ENCODE data around the gene GRK5. TPM values are rescaled to one million over a fixed set of nuclear protein-coding genes. Genes with fewer than 3 reads are reported as not detected.

GRK5 gene
- total and polyA plus RNA-seq, 5 donors from 2014 or later = 5.1 to 46.4 (median 14.5) TPM

- ATAC-seq (ENCODE audit: low read depth in 2 of 2) (no peak), DNase-seq (no peak)
- Histone ChIP-seq H3K27me3 (ENCODE audit: control insufficient read depth, insufficient read depth, low read length) (no peaks in the 10 kb centered on the region), H3K9me3 (ENCODE audit: control insufficient read depth in 2 of 2, low read length in 2 of 2) (no peaks in the 10 kb centered on the region), H3K4me1 (ENCODE audit: control insufficient read depth, insufficient read depth, low read length, poor library complexity, severe bottlenecking) (peaks cover 50% of the 10 kb centered on the region), H3K36me3 (ENCODE audit: control insufficient read depth, insufficient read depth, low read length) (peaks cover 8% of the 10 kb centered on the region), H3K27ac (ENCODE audit: insufficient read depth, low read length, poor library complexity, severe bottlenecking) (no peak overlapping the region), H3K4me3 (ENCODE audit: low read depth, low read length) (no peak overlapping the region)
- H3K4me1 Mint-ChIP-seq = peaks cover 22 to 68% (median 50%) of the 10 kb centered on the region in 4 donors
- H3K36me3 Mint-ChIP-seq = peaks cover 26% of the 10 kb centered on the region
- H3K27ac Mint-ChIP-seq = peak overlapping the region in 2 of 3 donors; percentile 53 to 90
- H3K9me3 Mint-ChIP-seq = peaks cover 0 to 8% (median 2%) of the 10 kb centered on the region in 7 donors
- H3K4me3 Mint-ChIP-seq = no peak overlapping the region
- H3K27me3 Mint-ChIP-seq = no peaks in the 10 kb centered on the region
Measured at GRCh38 chr10:119296703-119297102, 89.3 kb downstream of the GRK5 start.

- ATAC-seq (ENCODE audit: low read depth in 2 of 2) (no peak), DNase-seq (no peak)
- H3K4me1 Mint-ChIP-seq = peaks cover 20 to 68% (median 50%) of the 10 kb centered on the region in 4 donors
- H3K9me3 ChIP-seq (ENCODE audit: control insufficient read depth in 2 of 2, low read length in 2 of 2) = no peaks in the 10 kb centered on the region
- no peak overlapping the region for H3K27ac ChIP-seq (ENCODE audit: insufficient read depth, low read length, poor library complexity, severe bottlenecking)
- H3K27me3 ChIP-seq (ENCODE audit: control insufficient read depth, insufficient read depth, low read length) = no peaks in the 10 kb centered on the region
- H3K9me3 Mint-ChIP-seq = peaks cover 0 to 8% (median 2%) of the 10 kb centered on the region in 7 donors
- H3K4me3 Mint-ChIP-seq = peak overlapping the region in 1 of 4 donors; percentile 48
- H3K27me3 Mint-ChIP-seq = no peaks in the 10 kb centered on the region
- no peak overlapping the region for H3K4me3 ChIP-seq (ENCODE audit: low read depth, low read length)
- peaks cover 26% of the 10 kb centered on the region for H3K36me3 Mint-ChIP-seq
- peaks cover 8% of the 10 kb centered on the region for H3K36me3 ChIP-seq (ENCODE audit: control insufficient read depth, insufficient read depth, low read length)
- H3K27ac Mint-ChIP-seq = peak overlapping the region; percentile 44 to 90 (median 74)
- peaks cover 50% of the 10 kb centered on the region for H3K4me1 ChIP-seq (ENCODE audit: control insufficient read depth, insufficient read depth, low read length, poor library complexity, severe bottlenecking)
Measured at GRCh38 chr10:119297207-119297968, 90.0 kb downstream of the GRK5 start.

- Mint-ChIP-seq H3K36me3 (peaks cover 32% of the 10 kb centered on the region), H3K9me3 (peaks cover 0 to 8% (median 2%) of the 10 kb centered on the region in 7 donors), H3K4me1 (peaks cover 11 to 67% (median 52%) of the 10 kb centered on the region in 4 donors), H3K4me3 (no peak overlapping the region), H3K27ac (peak overlapping the region; percentile 78 to 98 (median 90)), H3K27me3 (no peaks in the 10 kb centered on the region)
- no peak for DNase-seq
- Histone ChIP-seq H3K36me3 (ENCODE audit: control insufficient read depth, insufficient read depth, low read length) (peaks cover 8% of the 10 kb centered on the region), H3K9me3 (ENCODE audit: control insufficient read depth in 2 of 2, low read length in 2 of 2) (no peaks in the 10 kb centered on the region), H3K27ac (ENCODE audit: insufficient read depth, low read length, poor library complexity, severe bottlenecking) (no peak overlapping the region), H3K27me3 (ENCODE audit: control insufficient read depth, insufficient read depth, low read length) (no peaks in the 10 kb centered on the region), H3K4me1 (ENCODE audit: control insufficient read depth, insufficient read depth, low read length, poor library complexity, severe bottlenecking) (peaks cover 50% of the 10 kb centered on the region), H3K4me3 (ENCODE audit: low read depth, low read length) (no peak overlapping the region)
- no peak for ATAC-seq (ENCODE audit: low read depth in 2 of 2)
Measured at GRCh38 chr10:119298810-119299209, 91.4 kb downstream of the GRK5 start.

- Mint-ChIP-seq H3K27me3 (no peaks in the 10 kb centered on the region), H3K36me3 (peaks cover 32% of the 10 kb centered on the region), H3K27ac (peak overlapping the region; percentile 94 to 98 (median 96)), H3K4me1 (peaks cover 11 to 67% (median 53%) of the 10 kb centered on the region in 4 donors), H3K9me3 (peaks cover 0 to 8% (median 2%) of the 10 kb centered on the region in 7 donors), H3K4me3 (peak overlapping the region in 2 of 4 donors; percentile 24 to 60)
- Histone ChIP-seq H3K27me3 (ENCODE audit: control insufficient read depth, insufficient read depth, low read length) (no peaks in the 10 kb centered on the region), H3K27ac (ENCODE audit: insufficient read depth, low read length, poor library complexity, severe bottlenecking) (peak overlapping the region; percentile 82), H3K9me3 (ENCODE audit: control insufficient read depth in 2 of 2, low read length in 2 of 2) (no peaks in the 10 kb centered on the region), H3K4me3 (ENCODE audit: low read depth, low read length) (no peak overlapping the region), H3K36me3 (ENCODE audit: control insufficient read depth, insufficient read depth, low read length) (peaks cover 8% of the 10 kb centered on the region), H3K4me1 (ENCODE audit: control insufficient read depth, insufficient read depth, low read length, poor library complexity, severe bottlenecking) (peaks cover 53% of the 10 kb centered on the region)
- peak in 1 of 3 donors; percentile 43 for DNase-seq
- no peak for ATAC-seq (ENCODE audit: low read depth in 2 of 2)
Measured at GRCh38 chr10:119299531-119299930, 92.2 kb downstream of the GRK5 start.

- Mint-ChIP-seq H3K4me1 (peaks cover 13 to 82% (median 59%) of the 10 kb centered on the region in 4 donors), H3K36me3 (peaks cover 27% of the 10 kb centered on the region), H3K27me3 (no peaks in the 10 kb centered on the region), H3K9me3 (peaks cover 0 to 8% (median 2%) of the 10 kb centered on the region in 7 donors), H3K27ac (peak overlapping the region; percentile 94 to 98 (median 96)), H3K4me3 (peak overlapping the region; percentile 76 to 84 (median 78))
- H3K9me3 ChIP-seq (ENCODE audit: control insufficient read depth in 2 of 2, low read length in 2 of 2) = no peaks in the 10 kb centered on the region
- peak overlapping the region; percentile 82 for H3K27ac ChIP-seq (ENCODE audit: insufficient read depth, low read length, poor library complexity, severe bottlenecking)
- DNase-seq (peak; percentile 26 to 93 (median 53)), ATAC-seq (ENCODE audit: low read depth in 2 of 2) (peak; percentile 63 to 66)
- peaks cover 72% of the 10 kb centered on the region for H3K4me1 ChIP-seq (ENCODE audit: control insufficient read depth, insufficient read depth, low read length, poor library complexity, severe bottlenecking)
- H3K4me3 ChIP-seq (ENCODE audit: low read depth, low read length) = peak overlapping the region; percentile 45
- peaks cover 6% of the 10 kb centered on the region for H3K36me3 ChIP-seq (ENCODE audit: control insufficient read depth, insufficient read depth, low read length)
- H3K27me3 ChIP-seq (ENCODE audit: control insufficient read depth, insufficient read depth, low read length) = no peaks in the 10 kb centered on the region
Measured at GRCh38 chr10:119301397-119301796, 94.0 kb downstream of the GRK5 start.

GRCh38 chr10:119302172-119302571 is 94.8 kb downstream of the GRK5 start:
- H3K4me1 Mint-ChIP-seq = peaks cover 14 to 85% (median 65%) of the 10 kb centered on the region in 4 donors
- Histone ChIP-seq H3K4me3 (ENCODE audit: low read depth, low read length) (peak overlapping the region; percentile 45), H3K4me1 (ENCODE audit: control insufficient read depth, insufficient read depth, low read length, poor library complexity, severe bottlenecking) (peaks cover 80% of the 10 kb centered on the region), H3K36me3 (ENCODE audit: control insufficient read depth, insufficient read depth, low read length) (peaks cover 6% of the 10 kb centered on the region), H3K27ac (ENCODE audit: insufficient read depth, low read length, poor library complexity, severe bottlenecking) (peak overlapping the region; percentile 82), H3K9me3 (ENCODE audit: control insufficient read depth in 2 of 2, low read length in 2 of 2) (no peaks in the 10 kb centered on the region), H3K27me3 (ENCODE audit: control insufficient read depth, insufficient read depth, low read length) (no peaks in the 10 kb centered on the region)
- peak overlapping the region; percentile 17 to 84 (median 76) for H3K4me3 Mint-ChIP-seq
- H3K27me3 Mint-ChIP-seq = no peaks in the 10 kb centered on the region
- peaks cover 19% of the 10 kb centered on the region for H3K36me3 Mint-ChIP-seq
- no peak for ATAC-seq (ENCODE audit: low read depth in 2 of 2)
- peak in 1 of 3 donors; percentile 76 for DNase-seq
- peak overlapping the region; percentile 94 to 98 (median 96) for H3K27ac Mint-ChIP-seq
- peaks cover 0 to 7% (median 2%) of the 10 kb centered on the region in 7 donors for H3K9me3 Mint-ChIP-seq

GRCh38 chr10:119302591-119303253 is 95.4 kb downstream of the GRK5 start:
- Histone ChIP-seq H3K4me1 (ENCODE audit: control insufficient read depth, insufficient read depth, low read length, poor library complexity, severe bottlenecking) (peaks cover 85% of the 10 kb centered on the region), H3K4me3 (ENCODE audit: low read depth, low read length) (no peak overlapping the region), H3K27me3 (ENCODE audit: control insufficient read depth, insufficient read depth, low read length) (no peaks in the 10 kb centered on the region), H3K36me3 (ENCODE audit: control insufficient read depth, insufficient read depth, low read length) (peaks cover under 1% of the 10 kb centered on the region), H3K9me3 (ENCODE audit: control insufficient read depth in 2 of 2, low read length in 2 of 2) (no peaks in the 10 kb centered on the region), H3K27ac (ENCODE audit: insufficient read depth, low read length, poor library complexity, severe bottlenecking) (peak overlapping the region; percentile 82)
- H3K36me3 Mint-ChIP-seq = peaks cover 15% of the 10 kb centered on the region
- peak overlapping the region; percentile 94 to 98 (median 96) for H3K27ac Mint-ChIP-seq
- ATAC-seq (ENCODE audit: low read depth in 2 of 2) (no peak), DNase-seq (no peak)
- H3K9me3 Mint-ChIP-seq = peaks cover 0 to 2% (median 0%) of the 10 kb centered on the region in 7 donors
- H3K4me1 Mint-ChIP-seq = peaks cover 17 to 90% (median 67%) of the 10 kb centered on the region in 4 donors
- H3K4me3 Mint-ChIP-seq = peak overlapping the region; percentile 55 to 84 (median 73)
- H3K27me3 Mint-ChIP-seq = no peaks in the 10 kb centered on the region

Data from CD4-positive, CD25-positive, alpha-beta regulatory T cell (primary cell).